Esophagus squamous epithelium (tissue), 4 donors: ENCODE measurements around the gene SYNE2.
"Not testable (repeated sequence)": the region's sequence is repeated elsewhere in the genome, so short reads cannot be mapped to it uniquely, and the experiment has no call there.

Source experiments
- CTCF ChIP-seq, 6 experiments: fragments of 450-650 bp in 4 of 6; fragments of 200-600 bp in 2 of 6; sonication (generic) in 2 of 6; IDR thresholded peaks; one replicate each; pipeline ENCODE4 v1.5.1; 2016 to 2019; ENCODE audit warnings: antibody characterized with exemption in 6 of 6, mild to moderate bottlenecking in 4 of 6, moderate library complexity in 4 of 6
- POLR2A ChIP-seq, 4 donors: fragments of 450-650 bp; IDR thresholded peaks; one replicate each; pipeline ENCODE4 v1.6.1; 2017; ENCODE audit warnings: antibody characterized with exemption in 4 of 4, mild to moderate bottlenecking in 4 of 4, moderate library complexity in 3 of 4

GRCh38 chr14:64182908-64183307 lies 330.1 kb downstream of the SYNE2 start:
- TF ChIP-seq CTCF, POLR2A (IDR thresholded peaks at IDR 0.05): not testable (repeated sequence)
